ENCODE results near the gene AFG1L. TPM values are rescaled to one million over a fixed set of nuclear protein-coding genes. Genes with fewer than 3 reads are reported as not detected.
"Not testable (repeated sequence)": the region's sequence is repeated elsewhere in the genome, so short reads cannot be mapped to it uniquely, and the experiment has no call there.

Gene AFG1L
- total RNA-seq, 1 experiment from 2014 or later: 4.9 TPM

- TF ChIP-seq, protein P1, sequence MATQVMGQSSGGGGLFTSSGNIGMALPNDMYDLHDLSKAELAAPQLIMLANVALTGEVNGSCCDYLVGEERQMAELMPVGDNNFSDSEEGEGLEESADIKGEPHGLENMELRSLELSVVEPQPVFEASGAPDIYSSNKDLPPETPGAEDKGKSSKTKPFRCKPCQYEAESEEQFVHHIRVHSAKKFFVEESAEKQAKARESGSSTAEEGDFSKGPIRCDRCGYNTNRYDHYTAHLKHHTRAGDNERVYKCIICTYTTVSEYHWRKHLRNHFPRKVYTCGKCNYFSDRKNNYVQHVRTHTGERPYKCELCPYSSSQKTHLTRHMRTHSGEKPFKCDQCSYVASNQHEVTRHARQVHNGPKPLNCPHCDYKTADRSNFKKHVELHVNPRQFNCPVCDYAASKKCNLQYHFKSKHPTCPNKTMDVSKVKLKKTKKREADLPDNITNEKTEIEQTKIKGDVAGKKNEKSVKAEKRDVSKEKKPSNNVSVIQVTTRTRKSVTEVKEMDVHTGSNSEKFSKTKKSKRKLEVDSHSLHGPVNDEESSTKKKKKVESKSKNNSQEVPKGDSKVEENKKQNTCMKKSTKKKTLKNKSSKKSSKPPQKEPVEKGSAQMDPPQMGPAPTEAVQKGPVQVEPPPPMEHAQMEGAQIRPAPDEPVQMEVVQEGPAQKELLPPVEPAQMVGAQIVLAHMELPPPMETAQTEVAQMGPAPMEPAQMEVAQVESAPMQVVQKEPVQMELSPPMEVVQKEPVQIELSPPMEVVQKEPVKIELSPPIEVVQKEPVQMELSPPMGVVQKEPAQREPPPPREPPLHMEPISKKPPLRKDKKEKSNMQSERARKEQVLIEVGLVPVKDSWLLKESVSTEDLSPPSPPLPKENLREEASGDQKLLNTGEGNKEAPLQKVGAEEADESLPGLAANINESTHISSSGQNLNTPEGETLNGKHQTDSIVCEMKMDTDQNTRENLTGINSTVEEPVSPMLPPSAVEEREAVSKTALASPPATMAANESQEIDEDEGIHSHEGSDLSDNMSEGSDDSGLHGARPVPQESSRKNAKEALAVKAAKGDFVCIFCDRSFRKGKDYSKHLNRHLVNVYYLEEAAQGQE (IDR thresholded peaks at IDR 0.05; ENCODE audit: low read depth): no peak
- TF ChIP-seq ZFX (IDR thresholded peaks at IDR 0.05) (no peak), TCF7L2 (IDR thresholded peaks at IDR 0.05; ENCODE audit: borderline replicate concordance, extremely low read depth, insufficient read depth, insufficient read length) (no peak), CTCF (IDR thresholded peaks at IDR 0.05 in 2 of 3, conservative IDR thresholded peaks at IDR 0.05 in 1 of 3; ENCODE audit: borderline replicate concordance in 1 of 3, insufficient read depth in 1 of 3, low read depth in 2 of 3, low read length in 2 of 3) (no peak), CBX3 (IDR thresholded peaks at IDR 0.05; ENCODE audit: low read depth) (no peak), EZH2phosphoT487 (IDR thresholded peaks at IDR 0.05; ENCODE audit: borderline replicate concordance) (no peak)
These were observed 86.0 kb downstream of the AFG1L start (continued) for GRCh38 chr6:108380876-108381275.

DNA sequence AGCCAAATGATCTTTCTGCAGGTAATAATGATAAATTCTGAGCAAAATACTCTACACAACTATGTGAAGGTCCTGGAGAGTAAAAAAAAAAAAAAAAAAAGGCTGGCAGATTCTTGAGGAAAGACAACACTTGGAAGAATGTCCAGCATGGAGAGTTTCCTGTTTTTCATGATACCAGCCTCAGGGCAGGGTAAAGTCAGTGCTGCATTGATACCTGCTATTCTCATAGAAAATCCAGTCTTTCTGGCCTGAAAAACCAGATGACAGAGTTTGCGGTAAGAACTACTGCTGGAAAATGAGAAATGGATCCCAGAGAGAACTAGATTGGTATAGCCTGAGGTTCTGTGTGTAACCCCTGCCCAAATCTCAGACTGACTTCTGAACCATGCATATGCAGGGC lies 89.1 kb downstream of the AFG1L start:
- no peak for DNase-seq (ENCODE audit: low read depth, low spot score)
- TF ChIP-seq POLR2A (IDR thresholded peaks at IDR 0.05; ENCODE audit: borderline replicate concordance, extremely low read depth, insufficient read depth, insufficient read length): no peak
- TF ChIP-seq EGR1 (IDR thresholded peaks at IDR 0.05; ENCODE audit: low read depth): no peak
- TF ChIP-seq ATF3 (IDR thresholded peaks at IDR 0.05): no peak
- no peak for TF ChIP-seq SP1 (IDR thresholded peaks at IDR 0.05; ENCODE audit: low read depth)
- TF ChIP-seq CBX3 (IDR thresholded peaks at IDR 0.05; ENCODE audit: low read depth): no peak
- no peak overlapping the region for H3K4me3 ChIP-seq (replicated peaks in 1 of 2; ENCODE audit: low read depth in 1 of 2, low read length in 2 of 2)
- no peaks in the 10 kb centered on the region for H3K27me3 ChIP-seq (ENCODE audit: insufficient read depth, low read length)
- no peaks in the 10 kb centered on the region for H3K9me2 ChIP-seq (ENCODE audit: insufficient read depth)
- ChIA-PET POLR2A (no interaction called here), RAD21 (ENCODE audit: low non-redundant PET in 1 of 2, low total read pairs in 2 of 2, uncharacterized antibody in 2 of 2, unreplicated experiment in 2 of 2) (no interaction called here), CTCF (no interaction called here)
- H3K4me1 ChIP-seq (ENCODE audit: control insufficient read depth in 1 of 2, insufficient read depth in 2 of 2, low read length in 2 of 2): no peaks in the 10 kb centered on the region
- no peak overlapping the region for H3K4me2 ChIP-seq (ENCODE audit: low read length)
- H3K79me2 ChIP-seq (ENCODE audit: insufficient read depth, low read length): no peaks in the 10 kb centered on the region
- no peak overlapping the region for H2AFZ ChIP-seq (ENCODE audit: low read depth, low read length, poor library complexity, severe bottlenecking)
- no TSS peak for BruUV-seq (replicated peaks)
- no peak overlapping the region for H3K27ac ChIP-seq (ENCODE audit: low read depth, low read length)
- H3K36me3 ChIP-seq (ENCODE audit: control insufficient read depth in 1 of 2, insufficient read depth in 2 of 2, low read length in 2 of 2): no peaks in the 10 kb centered on the region
- no peaks in the 10 kb centered on the region for H3K9me3 ChIP-seq (ENCODE audit: control insufficient read depth in 1 of 2, insufficient read depth in 1 of 2, low read depth in 1 of 2, low read length in 2 of 2)
- no peak overlapping the region for H3K9ac ChIP-seq (ENCODE audit: low read length)
- H4K20me1 ChIP-seq (ENCODE audit: insufficient read depth): no peaks in the 10 kb centered on the region
- no peak for ATAC-seq
- intact Hi-C loops (cut with micrococcal nuclease): no loop called here

- H3K4me3 ChIP-seq (replicated peaks in 1 of 2; ENCODE audit: low read depth in 1 of 2, low read length in 2 of 2); ATAC-seq; RAD21 ChIA-PET (ENCODE audit: low non-redundant PET in 1 of 2, low total read pairs in 2 of 2, uncharacterized antibody in 2 of 2, unreplicated experiment in 2 of 2); H3K9me3 ChIP-seq (ENCODE audit: control insufficient read depth in 1 of 2, insufficient read depth in 1 of 2, low read depth in 1 of 2, low read length in 2 of 2); H3K27ac ChIP-seq (ENCODE audit: low read depth, low read length); H3K27me3 ChIP-seq (ENCODE audit: insufficient read depth, low read length); H3K36me3 ChIP-seq (ENCODE audit: control insufficient read depth in 1 of 2, insufficient read depth in 2 of 2, low read length in 2 of 2); BruUV-seq (replicated peaks); H3K4me1 ChIP-seq (ENCODE audit: control insufficient read depth in 1 of 2, insufficient read depth in 2 of 2, low read length in 2 of 2); H4K20me1 ChIP-seq (ENCODE audit: insufficient read depth); intact Hi-C loops (cut with micrococcal nuclease); H2AFZ ChIP-seq (ENCODE audit: low read depth, low read length, poor library complexity, severe bottlenecking); POLR2A ChIA-PET; H3K9me2 ChIP-seq (ENCODE audit: insufficient read depth); CTCF ChIA-PET; H3K79me2 ChIP-seq (ENCODE audit: insufficient read depth, low read length); DNase-seq (ENCODE audit: low read depth, low spot score); H3K4me2 ChIP-seq (ENCODE audit: low read length); H3K9ac ChIP-seq (ENCODE audit: low read length): not testable (repeated sequence)
These were observed 94.3 kb downstream of the AFG1L start for GRCh38 chr6:108389190-108389589.

Data from HCT116 (cell line).